Measurements from ENCODE around the gene HIPK3. TPM values are rescaled to one million over a fixed set of nuclear protein-coding genes. Genes with fewer than 3 reads are reported as not detected.

The HIPK3 gene
- total RNA-seq, 1 experiment from 2014 or later: 68.5 TPM

DNA sequence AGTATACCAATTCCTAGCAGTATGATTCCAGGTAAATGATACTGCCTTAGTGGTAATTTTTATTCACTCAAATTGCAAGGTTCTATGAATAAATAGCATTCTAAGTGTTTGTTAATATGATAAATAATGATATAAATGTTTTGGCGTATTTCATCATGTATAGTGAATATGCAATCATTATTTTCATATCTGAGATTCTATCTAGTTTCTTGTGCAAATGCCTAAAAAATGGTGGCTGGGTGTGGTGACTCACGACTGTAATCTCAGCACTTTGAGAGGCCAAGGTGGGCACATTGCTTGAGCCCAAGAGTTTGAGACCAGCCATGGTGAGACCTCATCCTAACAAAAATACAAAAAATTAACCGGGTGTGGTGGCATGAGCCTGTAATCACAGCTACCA, 13.9 kb downstream of the HIPK3 start:
- Mint-ChIP-seq H3K36me3 (ENCODE audit: insufficient read depth, unreplicated experiment) (no peaks in the 10 kb centered on the region), H3K4me3 (ENCODE audit: unreplicated experiment) (no peak overlapping the region), H3K9me3 (ENCODE audit: unreplicated experiment) (no peaks in the 10 kb centered on the region), H3K4me1 (ENCODE audit: low read depth, unreplicated experiment) (peaks cover 11% of the 10 kb centered on the region), H3K27ac (ENCODE audit: unreplicated experiment) (no peak overlapping the region), H3K27me3 (ENCODE audit: insufficient read depth, unreplicated experiment) (no peaks in the 10 kb centered on the region)
- Histone ChIP-seq H3K9me3 (no peaks in the 10 kb centered on the region), H3K36me3 (ENCODE audit: control insufficient read depth, insufficient read depth, low read length) (no peaks in the 10 kb centered on the region), H3K4me3 (ENCODE audit: low read depth, low read length) (no peak overlapping the region), H3K4me1 (peaks cover 21% of the 10 kb centered on the region), H3K27me3 (replicated peaks; ENCODE audit: control insufficient read depth, insufficient read depth, low read length) (no peaks in the 10 kb centered on the region)
- intact Hi-C loops (cut with micrococcal nuclease; ENCODE audit: unreplicated experiment): no loop called here
- no TSS peak for BruUV-seq (replicated peaks)
- CTCF ChIA-PET: no interaction called here
- POLR2A ChIA-PET: no interaction called here
- DNase-seq: no peak
- TF ChIP-seq, protein P1, sequence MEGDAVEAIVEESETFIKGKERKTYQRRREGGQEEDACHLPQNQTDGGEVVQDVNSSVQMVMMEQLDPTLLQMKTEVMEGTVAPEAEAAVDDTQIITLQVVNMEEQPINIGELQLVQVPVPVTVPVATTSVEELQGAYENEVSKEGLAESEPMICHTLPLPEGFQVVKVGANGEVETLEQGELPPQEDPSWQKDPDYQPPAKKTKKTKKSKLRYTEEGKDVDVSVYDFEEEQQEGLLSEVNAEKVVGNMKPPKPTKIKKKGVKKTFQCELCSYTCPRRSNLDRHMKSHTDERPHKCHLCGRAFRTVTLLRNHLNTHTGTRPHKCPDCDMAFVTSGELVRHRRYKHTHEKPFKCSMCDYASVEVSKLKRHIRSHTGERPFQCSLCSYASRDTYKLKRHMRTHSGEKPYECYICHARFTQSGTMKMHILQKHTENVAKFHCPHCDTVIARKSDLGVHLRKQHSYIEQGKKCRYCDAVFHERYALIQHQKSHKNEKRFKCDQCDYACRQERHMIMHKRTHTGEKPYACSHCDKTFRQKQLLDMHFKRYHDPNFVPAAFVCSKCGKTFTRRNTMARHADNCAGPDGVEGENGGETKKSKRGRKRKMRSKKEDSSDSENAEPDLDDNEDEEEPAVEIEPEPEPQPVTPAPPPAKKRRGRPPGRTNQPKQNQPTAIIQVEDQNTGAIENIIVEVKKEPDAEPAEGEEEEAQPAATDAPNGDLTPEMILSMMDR (IDR thresholded peaks at IDR 0.05; ENCODE audit: insufficient read depth in 1 of 2, low read depth in 1 of 2, low read length in 1 of 2, severe bottlenecking in 1 of 2, unreplicated experiment in 1 of 2): no peak

DNA sequence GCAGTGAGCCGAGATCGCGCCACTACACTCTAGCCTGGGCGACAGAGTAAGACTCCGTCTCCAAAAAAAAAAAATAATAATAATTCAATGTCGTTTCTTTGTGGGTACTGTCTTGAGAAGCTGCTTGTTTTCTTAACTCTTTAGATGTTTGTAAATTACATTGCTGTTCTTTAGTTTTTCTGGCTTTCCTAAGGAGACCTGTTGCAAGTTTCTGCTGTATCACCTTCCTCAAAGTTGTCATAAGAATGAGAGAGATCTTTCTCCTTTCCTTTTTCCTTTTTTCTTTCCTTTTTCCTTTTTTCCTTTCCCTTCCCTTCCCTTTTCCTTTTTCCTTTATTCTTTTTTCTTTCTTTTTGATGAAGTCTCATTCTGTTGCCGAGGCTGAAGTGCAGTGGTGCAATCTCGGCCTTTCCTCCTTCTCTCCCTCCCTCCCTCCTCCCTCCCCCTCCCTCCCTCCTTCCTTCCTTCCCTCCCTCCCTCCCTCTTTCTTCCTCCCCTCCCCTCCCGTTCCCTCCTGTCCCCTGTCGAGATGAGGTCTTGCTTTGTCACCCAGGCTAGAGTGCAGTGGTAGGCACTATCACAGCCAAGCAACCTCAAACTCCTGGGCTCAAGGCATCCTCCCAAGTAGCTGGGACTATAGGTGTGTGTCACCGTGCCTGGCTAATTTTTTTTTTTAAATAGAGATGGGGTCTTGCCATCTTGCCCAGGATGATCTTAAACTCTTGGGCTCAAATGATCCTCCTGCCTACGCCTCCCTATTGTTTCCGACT, 15.3 kb downstream of the HIPK3 start:
- Mint-ChIP-seq H3K36me3 (ENCODE audit: insufficient read depth, unreplicated experiment) (no peaks in the 10 kb centered on the region), H3K9me3 (ENCODE audit: unreplicated experiment) (no peaks in the 10 kb centered on the region), H3K4me1 (ENCODE audit: low read depth, unreplicated experiment) (peaks cover 11% of the 10 kb centered on the region), H3K4me3 (ENCODE audit: unreplicated experiment) (no peak overlapping the region), H3K27ac (ENCODE audit: unreplicated experiment) (no peak overlapping the region), H3K27me3 (ENCODE audit: insufficient read depth, unreplicated experiment) (no peaks in the 10 kb centered on the region)
- no peak overlapping the region for H3K4me3 ChIP-seq (ENCODE audit: low read depth, low read length)
- TF ChIP-seq, protein P1 (IDR thresholded peaks at IDR 0.05; ENCODE audit: insufficient read depth in 1 of 2, low read depth in 1 of 2, low read length in 1 of 2, severe bottlenecking in 1 of 2, unreplicated experiment in 1 of 2): no peak
- intact Hi-C loops (cut with micrococcal nuclease; ENCODE audit: unreplicated experiment): no loop called here
- no peaks in the 10 kb centered on the region for H3K9me3 ChIP-seq
- H3K4me1 ChIP-seq: peaks cover 21% of the 10 kb centered on the region
- no TSS peak for BruUV-seq (replicated peaks)
- no peak for DNase-seq
- H3K36me3 ChIP-seq (ENCODE audit: control insufficient read depth, insufficient read depth, low read length): no peaks in the 10 kb centered on the region
- CTCF ChIA-PET: no interaction called here
- POLR2A ChIA-PET: no interaction called here
- H3K27me3 ChIP-seq (replicated peaks; ENCODE audit: control insufficient read depth, insufficient read depth, low read length): no peaks in the 10 kb centered on the region

DNA sequence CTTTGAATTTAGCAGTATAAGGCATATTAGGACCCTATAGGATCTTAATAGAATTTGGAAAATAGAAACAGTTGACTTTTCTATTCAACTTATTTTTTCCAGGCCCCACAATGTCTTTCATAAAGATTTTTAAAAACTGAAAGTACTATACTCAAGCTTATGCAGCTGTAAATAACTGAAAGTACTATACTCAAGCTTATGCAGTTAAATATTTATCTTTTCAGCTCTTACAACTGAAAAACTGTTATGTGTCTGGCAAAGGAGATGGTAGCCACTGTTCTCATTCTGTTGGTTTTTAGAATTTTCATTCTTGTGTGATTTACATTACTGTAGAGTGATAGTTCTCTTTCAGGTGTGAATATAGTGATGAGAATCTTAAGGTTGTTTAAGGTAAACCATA, 16.5 kb downstream of the HIPK3 start:
- TF ChIP-seq, protein P1 (IDR thresholded peaks at IDR 0.05; ENCODE audit: insufficient read depth in 1 of 2, low read depth in 1 of 2, low read length in 1 of 2, severe bottlenecking in 1 of 2, unreplicated experiment in 1 of 2): no peak
- no peaks in the 10 kb centered on the region for H3K9me3 Mint-ChIP-seq (ENCODE audit: unreplicated experiment)
- H3K27ac Mint-ChIP-seq (ENCODE audit: unreplicated experiment): no peak overlapping the region
- Histone ChIP-seq H3K4me3 (ENCODE audit: low read depth, low read length) (no peak overlapping the region), H3K9me3 (no peaks in the 10 kb centered on the region), H3K36me3 (ENCODE audit: control insufficient read depth, insufficient read depth, low read length) (no peaks in the 10 kb centered on the region), H3K4me1 (peaks cover 19% of the 10 kb centered on the region), H3K27me3 (replicated peaks; ENCODE audit: control insufficient read depth, insufficient read depth, low read length) (no peaks in the 10 kb centered on the region)
- POLR2A ChIA-PET: no interaction called here
- intact Hi-C loops (cut with micrococcal nuclease; ENCODE audit: unreplicated experiment): no loop called here
- no peak for DNase-seq
- CTCF ChIA-PET: no interaction called here
- no peak overlapping the region for H3K4me3 Mint-ChIP-seq (ENCODE audit: unreplicated experiment)
- BruUV-seq (replicated peaks): no TSS peak
- peaks cover 6% of the 10 kb centered on the region for H3K36me3 Mint-ChIP-seq (ENCODE audit: insufficient read depth, unreplicated experiment)
- peaks cover 18% of the 10 kb centered on the region for H3K4me1 Mint-ChIP-seq (ENCODE audit: low read depth, unreplicated experiment)
- no peaks in the 10 kb centered on the region for H3K27me3 Mint-ChIP-seq (ENCODE audit: insufficient read depth, unreplicated experiment)

All from Caco-2 (cell line).